Mononuclear cell (primary cell): ENCODE data around the gene GUCY1A2. TPM values are rescaled to one million over a fixed set of nuclear protein-coding genes. Genes with fewer than 3 reads are reported as not detected.
"Not testable (repeated sequence)": the region's sequence is repeated elsewhere in the genome, so short reads cannot be mapped to it uniquely, and the experiment has no call there.

Experiments
- H3K27me3 ChIP-seq: 2 replicates; pipeline ENCODE4 v1.6.0; 2011; ENCODE audit warnings: low read length, control low read depth; ENCODE audit not compliant: insufficient read depth
- H3K4me1 ChIP-seq: 2 replicates; pipeline ENCODE4 v1.5.1; 2011; ENCODE audit warnings: mild to moderate bottlenecking, low read length, control low read depth; ENCODE audit not compliant: insufficient read depth
- H3K4me3 ChIP-seq: 2 replicates; pipeline ENCODE4 v1.5.1; 2011; ENCODE audit warnings: mild to moderate bottlenecking, low read length, moderate library complexity
- H3K9me3 ChIP-seq: 2 replicates; pipeline ENCODE4 v1.5.1; 2011; ENCODE audit warnings: low read depth, mild to moderate bottlenecking, control low read depth, low read length
- total RNA-seq: library from RNA; depleted of rRNA; stranded (reverse); fragments of >200 nt; gene quantifications from one replicate; pipeline ENCODE4 v1.2.3, GENCODE V29; 2012

Gene GUCY1A2
- total RNA-seq, 1 donor, result under 0.01 TPM

GRCh38 chr11:106920899-106921509 lies 97.3 kb downstream of the GUCY1A2 start:
- H3K4me1 ChIP-seq, result no peaks in the 10 kb centered on the region
- no peaks in the 10 kb centered on the region for H3K9me3 ChIP-seq
- H3K27me3 ChIP-seq, result no peaks in the 10 kb centered on the region
- no peak overlapping the region for H3K4me3 ChIP-seq

DNA sequence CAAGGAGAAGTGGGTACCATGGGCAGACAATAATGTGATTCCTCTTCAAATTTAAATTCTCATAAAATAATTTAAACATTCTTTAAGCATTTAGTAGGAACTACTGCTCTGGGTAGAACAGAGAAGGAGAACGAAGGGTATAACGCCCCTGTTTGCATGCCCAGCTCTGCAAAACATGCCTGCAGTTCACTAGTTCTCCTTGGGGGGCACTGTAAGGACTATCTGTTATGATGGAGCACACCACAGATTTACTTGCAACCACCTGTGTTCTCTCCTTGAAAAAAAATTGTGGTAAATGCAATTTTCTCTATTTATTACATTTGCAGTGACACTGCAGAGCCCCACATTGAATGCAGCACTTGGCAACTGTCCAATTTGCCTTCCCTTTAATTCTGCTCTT lies 100.3 kb downstream of the GUCY1A2 start:
- H3K9me3 ChIP-seq, result no peaks in the 10 kb centered on the region
- H3K27me3 ChIP-seq, result no peaks in the 10 kb centered on the region
- no peak overlapping the region for H3K4me3 ChIP-seq
- no peaks in the 10 kb centered on the region for H3K4me1 ChIP-seq

- Histone ChIP-seq H3K4me1 (no peaks in the 10 kb centered on the region), H3K9me3 (no peaks in the 10 kb centered on the region), H3K27me3 (no peaks in the 10 kb centered on the region), H3K4me3 (no peak overlapping the region)
Observed at GRCh38 chr11:106914409-106914808, 103.9 kb downstream of the GUCY1A2 start.

- Histone ChIP-seq H3K4me1 (no peaks in the 10 kb centered on the region), H3K9me3 (no peaks in the 10 kb centered on the region), H3K4me3 (no peak overlapping the region), H3K27me3 (no peaks in the 10 kb centered on the region)
Observed at GRCh38 chr11:106913141-106913540, 105.1 kb downstream of the GUCY1A2 start.

GRCh38 chr11:106904826-106905225 lies 113.5 kb downstream of the GUCY1A2 start:
- Histone ChIP-seq H3K4me1 (no peaks in the 10 kb centered on the region), H3K9me3 (no peaks in the 10 kb centered on the region), H3K27me3 (no peaks in the 10 kb centered on the region), H3K4me3 (no peak overlapping the region)

- Histone ChIP-seq H3K4me1 (no peaks in the 10 kb centered on the region), H3K4me3 (no peak overlapping the region), H3K27me3 (no peaks in the 10 kb centered on the region), H3K9me3 (peaks cover 5% of the 10 kb centered on the region)
Observed at GRCh38 chr11:106889718-106890117, 128.6 kb downstream of the GUCY1A2 start.

- H3K4me3 ChIP-seq, result no peak overlapping the region
- H3K9me3 ChIP-seq, result peaks cover 5% of the 10 kb centered on the region
- no peaks in the 10 kb centered on the region for H3K4me1 ChIP-seq
- no peaks in the 10 kb centered on the region for H3K27me3 ChIP-seq
Observed at GRCh38 chr11:106888386-106888785, 129.9 kb downstream of the GUCY1A2 start.

DNA sequence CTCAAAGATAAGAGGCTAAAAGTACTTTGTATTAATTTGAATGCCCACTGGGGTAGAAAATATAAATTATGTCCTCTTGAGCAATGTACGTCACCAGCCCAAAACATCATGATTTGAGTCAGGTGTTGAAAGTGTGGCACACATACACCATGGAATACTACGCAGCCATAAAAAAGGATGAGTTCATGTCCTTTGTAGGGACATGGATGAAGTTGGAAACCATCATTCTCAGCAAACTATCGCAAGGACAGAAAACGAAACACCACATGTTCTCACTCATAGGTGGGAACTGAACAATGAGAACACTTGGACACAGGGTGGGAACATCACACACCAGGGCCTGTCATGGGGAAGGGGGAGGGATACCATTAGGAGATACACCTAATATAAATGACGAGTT lies 134.6 kb downstream of the GUCY1A2 start:
- not testable (repeated sequence) for H3K4me1 ChIP-seq, H3K4me3 ChIP-seq, H3K27me3 ChIP-seq, H3K9me3 ChIP-seq

DNA sequence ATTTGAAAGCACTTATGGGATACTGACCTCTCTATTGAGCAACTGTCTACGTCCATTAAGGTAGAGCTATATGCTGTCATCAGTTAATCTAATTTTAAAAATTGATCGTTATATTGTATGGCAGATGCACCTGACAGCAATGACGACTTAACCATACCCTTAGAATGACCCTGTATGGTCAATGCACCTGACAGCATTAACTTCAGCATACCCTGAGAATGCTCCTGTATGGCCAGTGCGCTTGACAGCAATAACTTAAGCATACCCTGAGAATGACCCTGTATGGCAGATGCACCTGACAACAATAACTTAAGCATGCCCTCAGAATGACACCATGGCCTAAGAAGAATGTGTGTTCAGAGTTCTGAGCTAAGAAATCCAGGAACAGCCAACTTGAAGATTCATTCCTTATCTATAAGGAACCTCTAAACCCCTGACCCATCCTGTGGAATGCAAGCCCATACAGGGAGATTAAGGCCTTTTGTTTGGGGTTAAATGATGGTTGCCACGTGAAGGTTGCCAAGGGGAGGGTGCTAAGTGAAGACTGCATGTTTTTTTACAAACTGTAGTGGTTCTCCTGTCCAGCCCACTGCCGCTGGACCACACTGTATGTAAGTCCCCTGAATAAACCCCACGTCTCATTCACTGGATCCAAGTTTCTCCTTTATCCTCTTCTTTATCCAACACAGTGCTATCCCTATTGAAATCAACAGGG lies 138.3 kb downstream of the GUCY1A2 start:
- Histone ChIP-seq H3K27me3 (no peaks in the 10 kb centered on the region), H3K9me3 (no peaks in the 10 kb centered on the region), H3K4me1 (no peaks in the 10 kb centered on the region), H3K4me3 (no peak overlapping the region)

DNA sequence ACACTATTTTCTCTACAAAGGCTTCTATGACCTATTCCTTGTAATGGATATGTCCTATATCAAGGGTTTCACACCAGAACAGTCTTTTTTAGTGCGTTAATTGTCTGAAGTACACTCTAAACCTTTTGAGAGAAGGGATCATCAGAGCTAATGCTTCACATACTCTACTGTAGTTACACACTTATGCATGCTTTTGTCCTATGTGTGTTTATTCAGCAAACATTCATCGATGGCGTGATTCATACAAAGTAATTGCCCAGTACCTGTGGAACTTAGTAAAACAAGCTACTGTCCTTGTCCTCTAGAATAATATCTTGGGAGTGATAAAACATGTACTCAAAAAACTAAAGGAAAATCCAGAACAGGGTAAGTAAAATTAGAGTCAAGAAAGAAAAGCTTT lies 139.2 kb downstream of the GUCY1A2 start:
- Histone ChIP-seq H3K27me3 (no peaks in the 10 kb centered on the region), H3K9me3 (no peaks in the 10 kb centered on the region), H3K4me1 (no peaks in the 10 kb centered on the region), H3K4me3 (no peak overlapping the region)

GRCh38 chr11:106875013-106875412 lies 143.3 kb downstream of the GUCY1A2 start:
- no peaks in the 10 kb centered on the region for H3K27me3 ChIP-seq
- no peaks in the 10 kb centered on the region for H3K4me1 ChIP-seq
- no peak overlapping the region for H3K4me3 ChIP-seq
- no peaks in the 10 kb centered on the region for H3K9me3 ChIP-seq

GRCh38 chr11:106872246-106872645 lies 146.0 kb downstream of the GUCY1A2 start:
- Histone ChIP-seq H3K9me3 (no peaks in the 10 kb centered on the region), H3K27me3 (no peaks in the 10 kb centered on the region), H3K4me1 (no peaks in the 10 kb centered on the region), H3K4me3 (no peak overlapping the region)

DNA sequence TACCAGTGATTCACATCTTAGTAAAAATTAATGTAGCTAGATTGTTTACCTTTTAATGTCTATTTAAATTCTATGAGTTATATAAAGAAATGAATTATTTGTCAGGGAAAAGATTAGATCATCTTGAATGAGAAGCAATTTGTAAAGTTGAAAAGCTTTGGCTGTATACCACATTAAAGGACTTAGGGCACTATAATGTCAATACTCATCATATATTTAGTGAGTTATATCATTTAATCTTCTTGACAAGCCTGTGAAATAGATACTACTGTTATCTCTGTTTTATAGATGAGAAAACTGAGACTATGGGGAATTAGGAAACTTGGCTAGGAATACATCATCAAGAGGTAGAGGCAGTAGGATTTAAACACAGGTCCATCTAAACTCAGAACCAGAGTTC lies 160.1 kb downstream of the GUCY1A2 start:
- Histone ChIP-seq H3K4me1 (no peaks in the 10 kb centered on the region), H3K4me3 (no peak overlapping the region), H3K27me3 (no peaks in the 10 kb centered on the region), H3K9me3 (no peaks in the 10 kb centered on the region)

- H3K9me3 ChIP-seq, result no peaks in the 10 kb centered on the region
- no peaks in the 10 kb centered on the region for H3K4me1 ChIP-seq
- H3K27me3 ChIP-seq, result no peaks in the 10 kb centered on the region
- no peak overlapping the region for H3K4me3 ChIP-seq
Observed at GRCh38 chr11:106856566-106856965, 161.7 kb downstream of the GUCY1A2 start.

- Histone ChIP-seq H3K4me1 (no peaks in the 10 kb centered on the region), H3K27me3 (no peaks in the 10 kb centered on the region), H3K4me3 (no peak overlapping the region), H3K9me3 (no peaks in the 10 kb centered on the region)
Observed at GRCh38 chr11:106854429-106854828, 163.8 kb downstream of the GUCY1A2 start.

DNA sequence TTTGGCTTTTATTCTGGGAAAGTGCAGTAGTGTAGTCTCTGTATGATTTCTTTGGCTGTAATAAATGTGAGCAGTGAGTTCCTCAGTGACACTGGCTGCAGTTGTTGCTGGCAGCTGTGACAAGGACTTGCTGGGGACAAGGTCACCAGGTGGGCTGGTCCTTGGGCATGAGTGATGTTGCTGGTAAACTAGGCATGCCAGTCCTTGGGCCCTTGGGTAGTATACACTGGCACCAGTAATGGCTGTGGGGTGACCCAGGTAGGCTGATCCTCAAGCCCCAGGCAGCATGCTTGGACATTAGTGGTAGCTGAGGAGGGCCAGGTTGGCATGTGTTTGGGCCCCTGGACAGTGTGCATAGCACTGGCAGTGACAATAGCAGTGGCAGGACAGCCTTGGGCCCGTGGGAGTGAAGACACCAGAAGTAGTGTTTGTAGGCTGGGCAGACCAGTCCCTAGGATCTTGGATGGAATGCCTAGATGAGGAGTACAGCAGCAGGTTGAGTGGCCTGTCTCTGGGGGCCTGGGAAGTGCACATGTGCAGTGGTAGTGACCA lies 164.3 kb downstream of the GUCY1A2 start:
- Histone ChIP-seq H3K9me3 (no peaks in the 10 kb centered on the region), H3K27me3 (no peaks in the 10 kb centered on the region), H3K4me3 (no peak overlapping the region), H3K4me1 (no peaks in the 10 kb centered on the region)
